OCI-LY1 (cell line): Measurements from ENCODE around the gene TRIO.

Experiments
- H2AFZ ChIP-seq: fragments of 200-600 bp; sonication (generic), shearing (Covaris generic); 2 replicates; pipeline ENCODE4 v1.6.0; 2014; ENCODE audit warnings: antibody characterized with exemption, mild to moderate bottlenecking, low read length
- H3F3A ChIP-seq: fragments of 200-600 bp; sonication (generic), shearing (Covaris generic); 2 replicates; pipeline ENCODE4 v1.6.0; 2014; ENCODE audit warnings: mild to moderate bottlenecking, antibody characterized with exemption, low read length, moderate library complexity; ENCODE audit not compliant: insufficient read depth
- H3K27ac ChIP-seq: fragments of 200-600 bp; sonication (generic); 2 replicates; pipeline ENCODE4 v1.5.1; 2014; ENCODE audit warnings: low read length, mixed run types, mild to moderate bottlenecking, low read depth; ENCODE audit not compliant: poor library complexity, severe bottlenecking
- H3K27me3 ChIP-seq: fragments of 200-600 bp; sonication (generic); 2 replicates; pipeline ENCODE4 v1.6.0; 2014; ENCODE audit warnings: antibody characterized with exemption, mild to moderate bottlenecking, low read length, moderate library complexity; ENCODE audit not compliant: insufficient read depth
- H3K36me3 ChIP-seq: fragments of 200-600 bp; sonication (generic); 2 replicates; pipeline ENCODE4 v1.6.1; 2014; ENCODE audit warnings: mild to moderate bottlenecking, antibody characterized with exemption, low read length, moderate library complexity, mixed read lengths; ENCODE audit not compliant: insufficient read depth
- H3K4me1 ChIP-seq: fragments of 200-600 bp; sonication (generic); 2 replicates; pipeline ENCODE4 v1.5.1; 2014; ENCODE audit warnings: mild to moderate bottlenecking, low read length, moderate library complexity; ENCODE audit not compliant: insufficient read depth, severe bottlenecking
- H3K4me2 ChIP-seq: fragments of 200-600 bp; sonication (generic), shearing (Covaris generic); 2 replicates; pipeline ENCODE4 v1.6.1; 2014; ENCODE audit warnings: low read length
- H3K4me3 ChIP-seq: fragments of 200-600 bp; sonication (generic); 2 replicates; pipeline ENCODE4 v1.5.1; 2014; ENCODE audit warnings: low read length, low read depth, mild to moderate bottlenecking, mixed read lengths; ENCODE audit not compliant: poor library complexity, severe bottlenecking
- H3K79me2 ChIP-seq: fragments of 200-600 bp; shearing (Covaris generic); 2 replicates; pipeline ENCODE4 v1.6.1; 2016; ENCODE audit warnings: mixed run types, low read length, mixed read lengths; ENCODE audit not compliant: insufficient read depth
- H3K9ac ChIP-seq: fragments of 200-600 bp; sonication (generic), shearing (Covaris generic); 2 replicates; pipeline ENCODE4 v1.6.1; 2014; ENCODE audit warnings: mild to moderate bottlenecking, low read length, mixed read lengths
- H3K9me2 ChIP-seq: fragments of 200-600 bp; sonication (generic), shearing (Covaris generic); 2 replicates; pipeline ENCODE4 v1.6.1; 2014; ENCODE audit warnings: low read depth, mild to moderate bottlenecking, low read length, mixed read lengths
- H3K9me3 ChIP-seq: fragments of 200-600 bp; shearing (Covaris generic); 2 replicates; pipeline ENCODE4 v1.6.1; 2014; ENCODE audit warnings: low read length, mixed read lengths
- H4K20me1 ChIP-seq: fragments of 200-600 bp; sonication (generic), shearing (Covaris generic); 2 replicates; pipeline ENCODE4 v1.6.0; 2016; ENCODE audit warnings: mild to moderate bottlenecking, low read length; ENCODE audit not compliant: insufficient read depth
- CTCF ChIP-seq: fragments of 200-600 bp; sonication (generic), shearing (Covaris generic); IDR thresholded peaks from 2 replicates; pipeline ENCODE4 v1.5.1; 2017; ENCODE audit warnings: mild to moderate bottlenecking, antibody characterized with exemption, low read length, moderate library complexity, mixed read lengths
- EZH2 ChIP-seq: fragments of 200-600 bp; sonication (generic), shearing (Covaris generic); IDR thresholded peaks from 2 replicates; pipeline ENCODE4 v1.8.0; 2017; ENCODE audit warnings: borderline replicate concordance, mixed run types, mild to moderate bottlenecking, antibody characterized with exemption, low read length, moderate library complexity, mixed read lengths

Gene TRIO

GRCh38 chr5:14395411-14395810 lies 252.3 kb downstream of the TRIO start:
- H3K9me2 ChIP-seq = no peaks in the 10 kb centered on the region
- no peak overlapping the region for H3K9ac ChIP-seq
- H3K36me3 ChIP-seq = no peaks in the 10 kb centered on the region
- no peaks in the 10 kb centered on the region for H3K9me3 ChIP-seq
- H3K4me3 ChIP-seq = no peak overlapping the region
- no peak overlapping the region for H2AFZ ChIP-seq
- no peak overlapping the region for H3K27ac ChIP-seq
- H4K20me1 ChIP-seq = no peaks in the 10 kb centered on the region
- H3K4me2 ChIP-seq = no peak overlapping the region
- H3K79me2 ChIP-seq = no peaks in the 10 kb centered on the region
- H3K27me3 ChIP-seq = no peaks in the 10 kb centered on the region
- TF ChIP-seq EZH2 = no peak
- no peak for TF ChIP-seq CTCF
- H3K4me1 ChIP-seq = no peaks in the 10 kb centered on the region
- H3F3A ChIP-seq = no peaks in the 10 kb centered on the region

- H3K9ac ChIP-seq = no peak overlapping the region
- no peak overlapping the region for H3K4me2 ChIP-seq
- TF ChIP-seq EZH2 = no peak
- no peak for TF ChIP-seq CTCF
- H3K36me3 ChIP-seq = no peaks in the 10 kb centered on the region
- no peak overlapping the region for H2AFZ ChIP-seq
- no peaks in the 10 kb centered on the region for H3K4me1 ChIP-seq
- no peak overlapping the region for H3K27ac ChIP-seq
- H4K20me1 ChIP-seq = no peaks in the 10 kb centered on the region
- no peaks in the 10 kb centered on the region for H3K9me3 ChIP-seq
- H3K27me3 ChIP-seq = no peaks in the 10 kb centered on the region
- H3K4me3 ChIP-seq = no peak overlapping the region
- no peaks in the 10 kb centered on the region for H3F3A ChIP-seq
- H3K79me2 ChIP-seq = no peaks in the 10 kb centered on the region
- H3K9me2 ChIP-seq = no peaks in the 10 kb centered on the region
Measured at GRCh38 chr5:14396066-14396465, 252.9 kb downstream of the TRIO start.

- TF ChIP-seq CTCF = no peak
- no peak for TF ChIP-seq EZH2
Measured at GRCh38 chr5:14396737-14397136, 253.6 kb downstream of the TRIO start.

More at GRCh38 chr5:14396737-14397136, 253.6 kb downstream of the TRIO start:
- H4K20me1 ChIP-seq = no peaks in the 10 kb centered on the region
- H3K27ac ChIP-seq = no peak overlapping the region
- H3K9me3 ChIP-seq = no peaks in the 10 kb centered on the region
- H3K9ac ChIP-seq = no peak overlapping the region
- H3K36me3 ChIP-seq = no peaks in the 10 kb centered on the region
- H3K4me3 ChIP-seq = no peak overlapping the region
- H3F3A ChIP-seq = no peaks in the 10 kb centered on the region
- H3K79me2 ChIP-seq = no peaks in the 10 kb centered on the region
- H2AFZ ChIP-seq = no peak overlapping the region
- no peaks in the 10 kb centered on the region for H3K9me2 ChIP-seq
- H3K27me3 ChIP-seq = no peaks in the 10 kb centered on the region
- H3K4me1 ChIP-seq = no peaks in the 10 kb centered on the region
- H3K4me2 ChIP-seq = no peak overlapping the region
